PC-3 (cell line): Measurements from ENCODE around the gene TRPT1. TPM values are rescaled to one million over a fixed set of nuclear protein-coding genes. Genes with fewer than 3 reads are reported as not detected.
A peak's percentile ranks its signal among the peaks of the same experiment; 100 is the strongest.

Experiments used
- ATAC-seq: fragments of 200-7000 bp; cut with Tn5 transposase; 2 replicates; pipeline ENCODE4 v1.9.1; 2020; ENCODE audit warnings: mild to moderate bottlenecking, moderate library complexity
- BruUV-seq: library from RNA; stranded (reverse); fragments of 400-500 nt; replicated peaks from 2 replicates; lab custom pipeline; 2021; lab: Mats Ljungman, UMichigan
- CTCF ChIA-PET: fragments of 300-600 bp; sonication (Branson Sonifier 250); formaldehyde crosslinking; loops from one replicate; lab custom pipeline; 2022; ENCODE audit warnings: antibody characterized with exemption; lab: Charles Lee
- POLR2A ChIA-PET: fragments of 300-600 bp; sonication (Branson Sonifier 250); formaldehyde crosslinking; loops from one replicate; lab custom pipeline; 2022; ENCODE audit warnings: antibody characterized with exemption; ENCODE audit not compliant: unreplicated experiment; lab: Charles Lee
- DNase-seq: peaks from one replicate; pipeline ENCODE4 v3.0.0-alpha.2; 2015
- H2AFZ ChIP-seq: fragments of 300-600 bp; sonication (generic); 2 replicates; pipeline ENCODE4 v1.6.0; 2016; ENCODE audit warnings: antibody characterized with exemption, low read length
- H3F3A ChIP-seq: fragments of 300-600 bp; sonication (generic); one replicate; pipeline ENCODE4 v1.6.0; 2017; ENCODE audit warnings: antibody characterized with exemption, low read length, control low read depth, mild to moderate bottlenecking; ENCODE audit not compliant: unreplicated experiment
- H3K27ac ChIP-seq: fragments of 300-600 bp; sonication (generic); 2 replicates; pipeline ENCODE4 v1.5.1; 2016; ENCODE audit warnings: mild to moderate bottlenecking, low read length
- H3K27me3 ChIP-seq: fragments of 300-600 bp; sonication (generic); 2 replicates; pipeline ENCODE4 v1.6.1; 2016; ENCODE audit warnings: low read length, mixed read lengths
- H3K36me3 ChIP-seq: fragments of 300-600 bp; sonication (generic); 2 replicates; pipeline ENCODE4 v1.6.1; 2016; ENCODE audit warnings: low read depth, mixed run types, low read length, mixed read lengths
- H3K4me1 ChIP-seq: fragments of 300-600 bp; sonication (generic); 2 replicates; pipeline ENCODE4 v1.5.1; 2016; ENCODE audit warnings: low read length; ENCODE audit not compliant: insufficient read depth
- H3K4me2 ChIP-seq: fragments of 300-600 bp; sonication (generic); 2 replicates; pipeline ENCODE4 v1.6.0; 2016; ENCODE audit warnings: low read length
- H3K4me3 ChIP-seq: fragments of 300-600 bp; sonication (generic); 2 replicates; pipeline ENCODE4 v1.5.1; 2016; ENCODE audit warnings: mild to moderate bottlenecking, low read length, mixed read lengths
- H3K79me2 ChIP-seq: fragments of 300-600 bp; sonication (generic); 2 replicates; pipeline ENCODE4 v1.6.1; 2017; ENCODE audit warnings: low read length, mixed read lengths
- H3K9ac ChIP-seq: fragments of 300-600 bp; sonication (generic); 2 replicates; pipeline ENCODE4 v1.6.0; 2016; ENCODE audit warnings: mild to moderate bottlenecking, low read length
- H3K9me2 ChIP-seq: fragments of 300-600 bp; sonication (generic); replicated peaks from 2 replicates; pipeline ENCODE4 v1.6.1; 2016; ENCODE audit warnings: mixed run types, low read length, mixed read lengths
- H3K9me3 ChIP-seq: fragments of 300-600 bp; sonication (generic); 2 replicates; pipeline ENCODE4 v1.6.1; 2016; ENCODE audit warnings: low read length, mixed read lengths
- H4K20me1 ChIP-seq: fragments of 300-600 bp; sonication (generic); 2 replicates; pipeline ENCODE4 v1.6.1; 2016; ENCODE audit warnings: low read length, mixed read lengths
- EZH2 ChIP-seq: fragments of 300-600 bp; sonication (generic); IDR thresholded peaks from one replicate; pipeline ENCODE4 v1.6.1; 2017; ENCODE audit warnings: antibody characterized with exemption, mild to moderate bottlenecking, low read length; ENCODE audit not compliant: unreplicated experiment
- EZH2phosphoT487 ChIP-seq: fragments of 300-600 bp; sonication (generic); IDR thresholded peaks from 2 replicates; pipeline ENCODE4 v1.6.1; 2018; ENCODE audit warnings: mild to moderate bottlenecking, antibody characterized with exemption, low read length, borderline replicate concordance
- intact Hi-C: fragments of 100-400 bp; cut with micrococcal nuclease; formaldehyde crosslinking; loops from 2 replicates; pipeline ENCODE4 v1.9.0; 2023
- total RNA-seq: library from RNA; depleted of rRNA; stranded (reverse); fragments of >200 nt; gene quantifications from 2 replicates; pipeline ENCODE4 v1.2.3, GENCODE V29; 2014
- TF ChIP-seq, protein P1 (sequence below): fragments of 300-600 bp; sonication (generic); conservative IDR thresholded peaks from 2 replicates; pipeline ENCODE4 v1.5.1; 2017; ENCODE audit warnings: antibody characterized with exemption, low read depth, mild to moderate bottlenecking, low read length

The TRPT1 gene
- total RNA-seq, 1 experiment from 2014 or later: 57.7 TPM

- Histone ChIP-seq H3K4me1 (peaks cover 48% of the 10 kb centered on the region), H3K4me3 (peak overlapping the region; percentile 82), H4K20me1 (no peaks in the 10 kb centered on the region), H3K9me2 (no peaks in the 10 kb centered on the region), H3K27me3 (no peaks in the 10 kb centered on the region), H3K79me2 (peaks cover 11% of the 10 kb centered on the region; the same call in 1 of the 2 replicates), H3K36me3 (no peaks in the 10 kb centered on the region; the same call in 1 of the 2 replicates), H3K4me2 (peak overlapping the region; percentile 94), H2AFZ (peak overlapping the region; percentile 69), H3F3A (peaks cover 7% of the 10 kb centered on the region), H3K9ac (no peak overlapping the region), H3K27ac (no peak overlapping the region), H3K9me3 (no peaks in the 10 kb centered on the region)
- ChIA-PET CTCF (no interaction called here), POLR2A (interaction anchor here (0.5 kb wide), 1 partner anchor 883 kb away, joined by 4 read pairs; the partner anchor contains the start of gene ZNHIT2)
- DNase-seq (peak; percentile 59), ATAC-seq (peak; percentile 32)
- TF ChIP-seq, protein P1, sequence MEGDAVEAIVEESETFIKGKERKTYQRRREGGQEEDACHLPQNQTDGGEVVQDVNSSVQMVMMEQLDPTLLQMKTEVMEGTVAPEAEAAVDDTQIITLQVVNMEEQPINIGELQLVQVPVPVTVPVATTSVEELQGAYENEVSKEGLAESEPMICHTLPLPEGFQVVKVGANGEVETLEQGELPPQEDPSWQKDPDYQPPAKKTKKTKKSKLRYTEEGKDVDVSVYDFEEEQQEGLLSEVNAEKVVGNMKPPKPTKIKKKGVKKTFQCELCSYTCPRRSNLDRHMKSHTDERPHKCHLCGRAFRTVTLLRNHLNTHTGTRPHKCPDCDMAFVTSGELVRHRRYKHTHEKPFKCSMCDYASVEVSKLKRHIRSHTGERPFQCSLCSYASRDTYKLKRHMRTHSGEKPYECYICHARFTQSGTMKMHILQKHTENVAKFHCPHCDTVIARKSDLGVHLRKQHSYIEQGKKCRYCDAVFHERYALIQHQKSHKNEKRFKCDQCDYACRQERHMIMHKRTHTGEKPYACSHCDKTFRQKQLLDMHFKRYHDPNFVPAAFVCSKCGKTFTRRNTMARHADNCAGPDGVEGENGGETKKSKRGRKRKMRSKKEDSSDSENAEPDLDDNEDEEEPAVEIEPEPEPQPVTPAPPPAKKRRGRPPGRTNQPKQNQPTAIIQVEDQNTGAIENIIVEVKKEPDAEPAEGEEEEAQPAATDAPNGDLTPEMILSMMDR: no peak
- TF ChIP-seq EZH2 (no peak), EZH2phosphoT487 (no peak)
- BruUV-seq: no TSS peak
- intact Hi-C loops: loop anchor here (5.0 kb wide), 1 partner anchor 48 kb away; the partner anchor contains the start of gene STIP1
Measured at GRCh38 chr11:64234647-64235379, 8.8 kb upstream of the TRPT1 start.

- peak within 1 kb of the TSS; percentile 94 for H3K4me2 ChIP-seq
- TF ChIP-seq EZH2phosphoT487: no peak
- TF ChIP-seq EZH2: no peak
- TF ChIP-seq, protein P1: no peak
- peak within 1 kb of the TSS; percentile 26; the same call in 1 of the 2 replicates for H3K9ac ChIP-seq
- no peaks in the 10 kb centered on the region for H4K20me1 ChIP-seq
- DNase-seq: peak; percentile 69
- ChIA-PET POLR2A (no interaction called here), CTCF (no interaction called here)
- H3K9me3 ChIP-seq: no peaks in the 10 kb centered on the region
- H3K9me2 ChIP-seq: no peaks in the 10 kb centered on the region
- no peaks in the 10 kb centered on the region; the same call in 1 of the 2 replicates for H3K36me3 ChIP-seq
- H3K4me1 ChIP-seq: peaks cover 47% of the 10 kb centered on the region
- BruUV-seq: TSS peak; percentile 39
- peaks cover 11% of the 10 kb centered on the region; the same call in 1 of the 2 replicates for H3K79me2 ChIP-seq
- no peak within 1 kb of the TSS for H3K27ac ChIP-seq
- peak within 1 kb of the TSS; percentile 69 for H2AFZ ChIP-seq
- intact Hi-C loops: loop anchor here (5.0 kb wide), 1 partner anchor 47 kb away; the partner anchor contains the start of gene STIP1
- peak; percentile 42 for ATAC-seq
- no peaks in the 10 kb centered on the region for H3K27me3 ChIP-seq
- peak within 1 kb of the TSS; percentile 82 for H3K4me3 ChIP-seq
- peaks cover 5% of the 10 kb centered on the region for H3F3A ChIP-seq
Measured at GRCh38 chr11:64233913-64234586, 8.1 kb upstream of the TRPT1 start, which contains the start of gene VEGFB. TSS of gene VEGFB (plus strand) at chr11:64234584. CDS start at chr11:64234834, 250 bp downstream.
